GM21381 (cell line): ENCODE results near the gene NLRP10.

ENCODE experiments used
- ATAC-seq: cut with Tn5 transposase; IDR thresholded peaks from one replicate; pipeline ENCODE4 v1.9.1; 2021; ENCODE audit warnings: mild to moderate bottlenecking, moderate library complexity; ENCODE audit not compliant: unreplicated experiment

NLRP10 gene

DNA sequence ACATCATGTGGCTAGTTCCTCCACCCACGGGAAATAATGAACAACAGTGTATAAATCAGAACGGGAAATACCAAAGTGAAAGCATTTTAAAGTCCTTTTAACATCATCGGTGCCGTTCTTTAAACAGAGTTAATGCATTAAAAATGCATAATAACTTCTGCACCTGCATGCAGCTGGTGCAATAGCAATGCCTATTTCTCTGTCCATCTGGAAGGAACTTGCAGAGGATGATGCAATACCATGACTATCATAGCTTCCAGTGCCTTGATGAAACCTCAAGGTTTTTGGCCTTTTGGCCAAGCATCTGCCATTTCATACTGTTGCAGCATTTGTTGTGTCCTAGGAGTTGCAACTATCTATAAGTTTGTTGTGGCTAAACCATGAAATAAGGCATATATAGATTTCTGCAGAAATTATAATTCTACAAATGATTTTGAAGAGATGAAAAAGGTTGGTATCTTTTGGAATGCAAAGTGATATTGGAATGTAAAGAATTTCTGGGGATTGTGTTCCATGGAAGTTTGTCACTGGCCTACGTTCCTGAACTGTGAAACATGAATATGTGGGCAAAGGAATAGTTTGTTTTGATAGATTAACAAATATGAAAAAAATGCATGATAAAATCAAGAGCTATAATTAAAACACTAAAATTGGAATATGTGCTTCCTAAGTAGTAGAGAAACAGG is 12.1 kb upstream of the NLRP10 start:
- ATAC-seq, result no peak

DNA sequence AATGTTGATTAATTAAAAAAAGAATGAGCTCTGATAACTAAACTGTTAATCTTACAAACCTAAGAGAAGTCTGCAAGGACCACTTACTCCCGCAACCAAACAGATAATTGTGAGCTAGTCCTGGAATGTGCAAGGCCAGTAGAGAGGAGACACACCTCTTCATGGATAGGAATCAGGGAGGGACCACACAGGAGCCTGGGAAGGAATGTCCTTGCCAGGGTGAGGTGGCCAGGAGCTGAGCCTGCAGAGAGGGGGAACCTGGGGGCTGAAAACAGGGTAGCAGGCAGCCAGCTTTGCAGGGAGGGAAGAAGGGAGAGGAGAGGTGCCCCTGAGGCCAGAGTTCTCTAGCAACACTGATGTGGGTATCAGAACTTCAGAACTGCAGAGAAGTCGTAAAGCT is 9.4 kb upstream of the NLRP10 start:
- ATAC-seq, result no peak

DNA sequence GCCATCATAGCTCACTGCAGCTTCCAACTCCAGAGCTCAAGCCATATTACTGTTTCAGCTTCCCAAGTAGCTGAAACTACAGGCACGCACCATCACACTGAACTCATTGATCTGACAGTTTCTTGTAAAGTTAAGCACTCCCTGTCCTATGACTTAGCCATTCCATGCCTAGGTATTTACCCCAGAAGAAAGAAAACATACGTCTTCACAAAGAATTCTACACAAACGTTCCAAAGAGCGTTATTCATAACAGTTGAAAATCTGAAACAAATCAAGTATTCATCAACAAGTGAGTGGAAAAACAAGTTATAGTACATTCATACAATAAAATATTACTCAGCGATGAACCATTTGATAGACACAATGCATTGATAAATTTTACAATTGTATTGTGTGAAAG is 7.8 kb upstream of the NLRP10 start:
- no peak for ATAC-seq

DNA sequence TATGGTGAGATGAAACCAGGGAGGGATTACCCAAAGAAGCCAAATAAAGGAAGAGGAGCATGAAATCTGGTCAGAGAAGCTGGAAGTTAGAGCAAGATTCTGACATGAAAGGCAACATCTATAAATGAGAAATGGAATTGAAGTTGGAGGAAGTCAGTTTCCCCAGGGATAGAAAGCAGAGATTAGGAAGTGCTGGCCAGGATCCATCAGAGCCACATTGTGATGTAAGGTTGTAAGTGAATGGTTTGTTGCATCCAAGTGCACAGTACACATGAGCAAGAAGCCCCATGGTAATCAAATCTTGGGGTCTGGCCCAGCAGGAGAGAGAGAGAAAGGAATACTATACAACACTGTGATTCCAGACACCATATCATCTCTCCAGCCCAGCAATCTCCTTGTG is 6.6 kb upstream of the NLRP10 start:
- no peak for ATAC-seq

DNA sequence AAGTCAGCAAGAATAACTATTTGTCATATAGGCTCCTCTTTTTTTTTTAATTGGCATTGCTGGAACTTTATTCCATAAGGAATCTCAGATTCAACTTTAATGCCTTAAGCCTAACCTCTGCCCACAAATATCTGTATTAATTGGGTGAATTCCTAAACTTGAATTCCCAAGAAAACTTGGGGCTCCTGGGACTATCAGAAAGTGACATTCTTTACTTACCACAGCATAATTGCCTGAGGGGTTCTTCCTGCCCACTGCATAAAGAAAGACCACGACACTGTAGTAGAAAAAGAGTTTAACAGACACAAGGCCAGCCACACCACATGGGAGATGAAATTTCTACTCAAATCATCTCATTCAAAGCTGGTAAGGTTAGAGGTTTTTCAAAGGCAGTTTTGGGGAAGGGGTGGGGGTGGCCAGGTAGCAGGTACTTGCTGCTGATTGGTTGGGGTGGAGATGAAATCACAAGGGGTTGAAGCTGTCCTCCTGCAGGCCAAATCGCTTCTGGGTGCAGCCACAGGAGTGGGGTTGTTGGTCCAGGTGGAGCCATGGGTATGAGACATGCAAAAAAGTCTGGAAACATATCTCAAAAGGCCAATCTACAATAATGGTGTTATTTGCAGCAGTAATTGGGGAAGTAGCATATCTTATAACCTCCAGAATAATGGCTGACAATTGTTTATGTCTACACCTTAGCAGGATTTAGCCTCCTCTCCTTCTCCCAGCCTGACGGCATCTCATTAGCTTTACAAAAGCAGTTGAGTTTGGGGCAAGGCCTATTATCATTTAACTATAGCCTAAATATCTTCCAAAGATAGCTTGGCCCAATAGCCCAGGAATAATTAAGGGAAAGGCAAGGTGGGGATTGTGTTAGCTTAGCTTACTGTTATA is 4.8 kb upstream of the NLRP10 start:
- no peak for ATAC-seq

DNA sequence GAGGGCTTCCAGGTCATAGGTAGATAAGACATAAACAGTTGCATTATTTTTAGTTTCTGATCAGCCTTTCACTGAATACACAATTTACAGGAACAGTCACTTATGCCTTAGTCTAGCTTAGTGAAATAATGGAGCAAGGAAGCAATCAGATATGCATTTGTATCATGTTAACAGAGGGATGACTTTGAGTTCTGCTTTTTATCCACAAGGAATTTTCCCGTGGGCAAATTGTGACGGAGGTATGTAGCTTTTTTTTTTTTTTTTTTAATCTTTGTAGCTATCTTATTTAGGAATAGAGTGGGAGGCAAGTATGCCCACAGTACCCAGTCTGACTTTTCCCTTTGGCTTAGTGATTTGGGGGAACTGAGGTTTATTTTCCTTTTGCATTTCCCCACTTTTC is 3.4 kb upstream of the NLRP10 start:
- no peak for ATAC-seq

DNA sequence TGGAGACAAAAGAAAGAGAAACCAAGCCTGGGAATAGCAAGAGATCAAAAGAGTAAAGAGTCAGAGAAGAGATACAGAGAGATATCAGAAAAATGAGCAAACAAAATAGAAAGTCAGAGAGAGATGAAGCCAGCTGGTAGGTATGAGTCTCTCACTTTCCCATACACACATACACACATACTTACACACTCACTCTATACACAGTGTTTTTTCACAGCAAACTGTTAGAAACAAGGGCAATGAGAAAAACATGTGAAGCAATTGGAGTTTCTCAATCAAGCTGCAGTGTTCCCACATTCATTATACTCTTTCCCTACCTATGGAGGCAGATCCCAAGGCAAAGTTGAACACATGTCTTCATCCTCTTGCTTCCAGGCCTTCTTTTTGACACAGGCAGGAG is 2.6 kb upstream of the NLRP10 start:
- ATAC-seq, result no peak

DNA sequence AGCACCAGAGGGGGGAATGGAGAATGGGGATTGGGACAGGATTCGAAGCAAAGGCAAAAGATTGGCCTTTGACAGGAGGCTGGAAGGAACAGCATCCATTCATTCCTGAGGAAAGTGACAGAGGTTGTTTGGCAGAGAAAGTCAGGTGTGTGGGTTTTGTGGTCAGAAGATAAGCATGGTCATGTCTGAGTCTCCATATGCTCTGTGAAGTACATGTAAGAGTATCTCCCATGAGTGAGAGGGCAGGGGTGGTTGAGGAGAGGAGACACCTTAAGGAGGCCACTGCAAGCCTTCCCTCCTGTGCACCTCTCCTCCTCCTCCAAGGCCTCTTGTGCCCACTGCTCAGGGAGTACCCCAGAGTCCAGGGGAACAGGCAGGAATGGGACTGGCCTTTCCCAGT is 1.9 kb upstream of the NLRP10 start:
- no peak for ATAC-seq

DNA sequence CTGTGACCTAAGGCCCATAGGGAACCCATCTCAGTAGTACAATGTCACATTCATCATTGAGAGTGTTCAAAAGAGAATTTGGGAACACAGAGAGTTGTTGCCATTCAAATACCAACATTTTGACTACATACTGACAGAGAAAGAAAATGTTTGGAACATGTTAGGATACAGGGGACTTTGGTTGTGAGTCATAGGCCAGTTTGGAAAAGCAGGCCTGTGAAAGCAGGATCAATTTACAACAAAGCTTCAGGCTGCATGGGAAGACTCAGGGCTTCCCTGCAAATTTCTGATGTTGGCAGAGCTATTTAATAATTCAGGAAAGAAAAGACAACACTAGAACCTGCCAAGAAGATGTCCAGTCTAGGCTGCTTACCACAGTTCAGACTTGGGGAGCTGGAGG is 374 bp downstream of the NLRP10 start:
- ATAC-seq, result no peak

DNA sequence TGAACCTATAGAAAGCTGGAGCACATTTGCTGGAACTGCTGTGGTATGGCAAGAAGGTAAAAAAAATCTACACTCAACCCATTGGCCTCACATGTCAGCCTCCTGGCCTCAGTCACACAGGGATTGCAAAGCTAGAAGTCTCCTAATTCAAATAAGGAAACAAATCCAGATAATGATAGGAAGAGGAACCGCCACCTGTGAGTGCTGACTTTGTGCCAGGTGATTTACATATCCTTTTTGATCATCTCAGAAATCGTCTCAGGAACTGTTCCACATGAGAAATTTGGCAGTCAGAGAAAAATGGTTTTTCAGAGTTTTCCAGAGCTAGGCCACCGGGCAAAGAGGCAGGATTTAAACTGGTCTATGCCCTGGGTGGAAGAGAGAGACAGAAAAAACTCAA is 986 bp downstream of the NLRP10 start:
- ATAC-seq, result no peak

DNA sequence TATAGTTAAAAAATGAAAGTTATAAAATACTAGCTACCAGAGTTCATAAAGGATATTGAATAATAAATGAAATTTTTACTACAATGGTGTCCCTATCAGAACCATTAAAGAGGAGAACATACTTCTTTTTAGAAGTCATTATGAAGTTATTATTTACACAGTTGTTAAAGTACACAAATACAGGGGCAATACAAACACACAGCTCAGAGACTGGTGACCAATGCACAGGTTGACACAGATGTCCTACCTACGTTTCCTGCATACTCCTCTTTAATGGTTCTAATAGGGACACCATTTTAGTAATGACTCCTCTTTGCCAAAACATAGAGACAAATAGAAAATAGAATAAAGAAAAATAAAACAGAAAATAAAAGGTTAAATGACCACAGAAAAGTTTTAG is 10.1 kb downstream of the NLRP10 start:
- no peak for ATAC-seq

DNA sequence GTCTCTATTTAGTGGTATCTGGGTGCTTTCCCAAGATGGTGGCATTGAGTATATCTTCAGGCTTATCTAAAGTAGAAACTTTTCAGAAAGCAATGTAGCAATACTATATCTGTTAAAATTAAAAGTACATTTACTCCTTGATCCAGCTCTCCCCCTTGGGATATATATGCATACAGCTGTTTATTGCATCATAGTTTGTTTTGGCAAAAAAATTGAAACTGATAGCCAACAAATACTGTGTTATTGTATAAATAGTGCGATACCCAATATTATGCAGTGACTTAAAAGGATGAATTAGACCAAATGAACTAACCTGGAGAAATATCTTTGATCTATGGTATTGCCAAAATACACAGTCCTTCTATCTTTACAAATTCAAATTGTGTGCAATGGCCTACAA is 15.3 kb downstream of the NLRP10 start:
- no peak for ATAC-seq

DNA sequence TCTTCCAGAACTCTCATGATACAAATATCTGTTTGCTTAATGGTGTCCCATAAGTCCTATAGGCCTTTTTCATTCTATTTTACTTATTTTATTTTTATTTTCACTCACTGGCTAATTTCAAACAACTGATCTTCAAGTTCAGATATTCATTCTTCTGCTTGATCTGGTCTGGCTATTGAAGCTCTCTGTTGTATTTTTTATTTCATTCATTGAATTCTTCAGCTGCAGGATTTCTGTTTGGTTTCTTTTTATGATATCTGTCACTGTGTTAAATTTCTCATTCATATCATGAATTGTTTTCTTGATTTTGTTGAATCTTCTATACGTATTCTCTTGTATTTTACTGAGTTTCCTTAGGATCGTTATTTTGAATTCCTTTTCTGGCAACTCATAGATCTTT is 21.1 kb downstream of the NLRP10 start:
- ATAC-seq, result no peak

DNA sequence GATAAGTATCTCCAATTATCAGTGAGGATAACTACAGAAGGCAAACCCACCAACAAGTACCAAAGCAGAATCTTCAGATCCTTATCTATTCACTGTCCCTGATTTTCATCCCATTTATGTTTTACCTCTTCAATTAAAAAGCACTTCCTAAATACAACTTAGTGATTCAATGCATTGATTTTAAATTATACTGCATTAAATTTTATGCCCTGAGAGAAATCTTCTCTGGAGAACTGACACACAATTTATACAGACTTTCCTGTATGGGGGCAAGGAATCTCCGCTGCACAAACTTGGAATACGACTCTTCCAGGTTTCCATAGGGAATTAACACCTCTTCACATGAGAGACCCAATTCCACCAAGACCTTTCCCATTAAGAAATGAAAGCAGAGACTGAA is 23.6 kb downstream of the NLRP10 start, which contains the start of gene OR10A3:
Gene OR10A3, minus strand, starts transcription at position 101 of the 400 bp plus-strand sequence. CDS start 2,188 bp downstream, outside the sequence.
- no peak for ATAC-seq

DNA sequence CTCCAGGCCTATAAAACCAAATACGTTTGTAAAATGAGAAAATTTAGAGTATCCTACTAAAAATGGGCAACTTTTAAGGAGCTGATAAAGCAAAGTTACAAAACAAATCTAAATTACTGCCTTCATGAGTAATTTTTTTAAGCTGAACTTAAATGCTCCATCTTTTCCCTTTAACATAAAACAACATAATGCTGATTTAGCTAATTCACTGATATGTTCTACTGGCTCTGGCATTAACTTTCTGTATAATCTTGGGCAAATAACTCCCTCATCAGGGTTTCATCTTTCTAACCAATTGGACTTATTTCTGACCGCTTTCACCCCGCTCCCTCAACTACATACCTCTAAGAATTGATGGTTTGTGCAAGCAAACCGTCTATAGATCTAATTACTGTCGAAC is 24.1 kb downstream of the NLRP10 start:
- ATAC-seq, result no peak

DNA sequence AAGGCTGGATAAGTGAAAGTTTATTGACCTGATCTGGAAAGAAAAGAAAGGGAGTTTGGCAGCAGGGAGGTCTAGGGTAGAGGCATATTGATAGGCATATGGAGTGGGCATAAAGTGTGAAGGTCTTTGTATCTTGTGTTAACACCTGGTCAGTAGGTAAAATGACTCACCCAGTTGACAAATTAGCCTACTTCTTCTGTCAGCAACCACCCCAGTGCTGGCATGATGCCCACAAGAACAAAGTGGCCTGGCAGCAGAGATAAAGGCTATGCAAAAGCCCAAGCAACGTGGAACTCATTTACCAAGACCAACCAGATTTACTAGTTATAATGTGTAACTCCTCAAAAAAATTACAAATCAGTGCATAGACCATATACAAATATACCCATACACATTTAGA is 28.6 kb downstream of the NLRP10 start:
- no peak for ATAC-seq

DNA sequence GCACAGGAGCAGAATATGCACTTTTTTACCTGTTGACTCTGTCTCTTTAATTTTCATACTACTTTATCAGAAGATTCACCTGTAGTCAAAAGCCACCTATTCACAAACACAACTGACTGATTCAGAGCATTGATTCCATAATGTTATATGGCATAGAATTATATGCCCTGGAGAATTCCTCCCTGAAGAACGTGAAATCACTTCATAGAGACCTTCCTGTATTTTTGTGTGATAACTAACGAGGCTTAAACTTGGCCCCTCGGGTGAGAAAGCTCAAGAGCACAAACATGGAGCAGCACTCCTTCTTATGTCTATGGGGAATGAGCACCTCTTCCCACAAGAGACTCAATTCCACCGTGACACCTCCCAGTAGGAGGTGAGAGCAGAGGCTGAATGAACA is 34.1 kb downstream of the NLRP10 start, which contains the start of gene OR10A6:
Gene OR10A6, minus strand, starts transcription at position 101 of the 400 bp plus-strand sequence. CDS start 2,606 bp downstream, outside the sequence.
- no peak for ATAC-seq

DNA sequence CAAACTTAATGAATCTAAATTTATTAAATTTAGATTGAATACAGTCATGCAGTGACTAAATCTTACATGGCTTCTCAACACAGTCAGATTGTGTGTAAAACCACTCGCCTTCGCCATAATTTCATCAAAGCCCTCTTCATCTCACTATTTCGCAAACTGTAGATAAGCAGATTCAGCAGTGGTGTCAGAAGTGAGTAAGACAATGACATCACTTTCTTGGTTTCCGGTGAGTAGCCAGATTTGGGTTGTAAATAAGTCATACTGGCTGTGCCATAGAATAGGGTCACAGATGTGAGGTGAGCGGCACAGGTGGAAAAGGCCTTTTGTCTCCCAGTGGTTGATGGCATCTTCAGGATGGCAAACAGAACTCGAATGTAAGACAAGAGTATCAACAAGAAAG is 37.6 kb downstream of the NLRP10 start:
- no peak for ATAC-seq

DNA sequence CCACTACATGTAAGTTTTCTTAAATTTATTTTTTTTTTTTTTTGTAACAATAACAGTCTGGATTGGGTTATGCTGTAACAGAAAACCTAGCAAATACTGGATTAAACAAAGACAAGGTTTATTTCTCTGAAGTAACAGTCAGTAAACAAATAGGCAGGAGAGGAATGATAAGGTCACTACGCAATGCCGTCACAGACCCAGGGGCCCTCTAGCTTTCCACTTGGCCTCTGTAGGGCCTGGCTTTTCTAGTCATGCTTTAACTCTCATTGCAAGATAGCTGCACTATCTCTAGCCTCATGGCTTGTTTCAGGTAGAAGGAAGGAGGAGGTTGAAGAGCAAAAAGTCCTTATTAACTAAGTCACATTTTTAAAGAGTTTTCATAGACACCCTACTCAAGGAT is 40.7 kb downstream of the NLRP10 start:
- ATAC-seq, result no peak

DNA sequence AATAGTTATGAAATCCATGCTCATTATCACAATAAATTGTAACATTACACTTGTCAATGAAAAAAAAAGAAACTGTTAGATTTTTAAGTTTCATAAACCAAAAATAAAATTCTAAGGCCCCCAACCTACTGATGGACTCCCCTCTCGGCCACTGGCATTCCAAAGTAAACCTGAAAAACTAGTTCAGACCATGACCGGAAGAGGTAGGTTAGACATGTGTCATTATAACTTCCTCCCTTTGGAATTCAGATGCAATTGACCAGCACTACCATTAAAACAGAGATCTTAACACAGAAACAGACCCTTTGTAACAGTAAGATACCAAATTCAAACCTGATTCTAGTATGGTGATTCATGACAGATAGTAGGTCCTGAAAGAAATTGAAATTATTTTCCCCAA is 47.1 kb downstream of the NLRP10 start:
- no peak for ATAC-seq
